ENCODE data around the gene PLEKHO1.

PLEKHO1 gene

DNA sequence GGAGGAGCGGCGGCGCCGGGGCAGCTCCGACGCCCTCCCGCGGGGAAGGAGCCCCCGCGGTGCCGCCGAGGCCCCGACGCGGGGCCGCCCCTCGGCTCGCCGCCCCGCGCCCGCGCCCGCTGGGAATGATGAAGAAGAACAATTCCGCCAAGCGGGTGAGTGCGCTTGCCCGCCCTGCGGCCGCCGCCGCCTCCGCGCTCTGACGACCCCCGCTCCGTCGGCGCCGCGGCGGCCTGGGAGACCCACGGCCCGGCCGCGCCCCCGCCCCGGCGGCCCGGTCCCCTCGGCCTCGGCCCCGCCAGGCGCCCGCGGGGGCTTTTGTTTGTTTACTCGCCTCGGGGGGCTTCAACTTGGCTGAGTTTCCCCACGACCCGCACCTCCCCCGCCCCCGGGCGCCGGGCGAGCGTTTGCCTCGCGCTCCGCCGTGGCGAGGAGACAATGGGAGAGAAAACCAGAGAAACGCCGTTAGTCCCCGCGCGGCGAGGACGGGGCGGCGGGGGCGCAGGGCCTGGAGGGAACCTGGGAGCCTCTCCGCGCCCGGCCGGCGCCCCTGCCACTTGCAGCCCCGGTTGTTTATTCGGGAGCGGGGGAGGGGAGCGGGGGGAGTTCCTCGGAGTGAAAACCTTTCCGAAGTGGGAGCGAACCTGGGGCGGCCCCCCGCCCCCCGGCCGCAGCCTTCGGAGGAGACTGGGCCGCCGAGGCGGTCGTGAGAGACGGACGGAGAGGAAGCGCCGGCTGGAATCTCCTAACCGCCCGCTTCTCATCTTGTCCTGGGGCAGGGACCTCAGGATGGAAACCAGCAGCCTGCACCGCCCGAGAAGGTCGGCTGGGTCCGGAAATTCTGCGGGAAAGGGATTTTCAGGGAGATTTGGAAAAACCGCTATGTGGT is 661 bp downstream of the PLEKHO1 start:
- peak; percentile 53 for DNase-seq

DNA sequence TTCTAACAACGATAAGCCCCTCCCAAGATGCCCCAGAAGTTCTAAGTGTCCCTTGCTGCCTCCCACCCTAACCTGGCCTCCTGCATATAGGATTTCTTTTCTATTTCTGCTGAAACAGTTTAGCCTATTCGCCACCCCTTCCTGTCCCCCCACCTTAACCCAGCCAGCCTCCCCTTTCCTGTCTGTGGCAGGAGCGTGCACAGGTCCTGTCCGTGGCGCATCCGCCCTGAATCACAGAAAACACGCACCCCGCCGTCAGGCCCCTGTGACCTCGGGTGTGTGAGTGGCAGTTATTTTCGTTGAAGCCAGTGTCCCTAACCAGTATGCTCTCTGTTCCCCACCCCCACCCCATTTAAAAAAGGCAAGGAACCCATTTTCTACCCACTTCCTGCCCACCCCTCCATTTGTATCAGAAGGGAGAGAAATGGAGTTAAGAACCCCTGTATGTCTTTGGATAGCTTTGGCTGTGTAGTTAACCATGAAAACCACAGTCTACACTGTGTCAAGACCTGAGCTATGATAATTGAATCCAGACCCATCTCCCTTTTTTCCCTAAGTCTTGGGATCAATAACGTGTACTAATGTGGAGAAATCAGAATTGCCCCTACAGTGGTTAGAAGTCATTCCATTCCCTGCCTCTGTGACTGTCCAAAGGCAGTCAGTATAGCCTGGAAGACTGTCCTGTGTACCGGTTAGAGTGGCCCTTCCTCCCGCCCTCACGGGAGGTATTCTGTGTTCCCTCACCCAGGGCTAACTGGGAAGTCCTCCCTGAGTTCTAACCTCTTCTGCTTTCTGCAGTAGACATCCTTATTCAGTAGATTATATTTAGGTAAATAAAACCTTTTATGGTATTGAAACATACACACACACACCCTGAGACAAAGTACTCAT is 1.8 kb downstream of the PLEKHO1 start:
- DNase-seq: peak; percentile 50

DNA sequence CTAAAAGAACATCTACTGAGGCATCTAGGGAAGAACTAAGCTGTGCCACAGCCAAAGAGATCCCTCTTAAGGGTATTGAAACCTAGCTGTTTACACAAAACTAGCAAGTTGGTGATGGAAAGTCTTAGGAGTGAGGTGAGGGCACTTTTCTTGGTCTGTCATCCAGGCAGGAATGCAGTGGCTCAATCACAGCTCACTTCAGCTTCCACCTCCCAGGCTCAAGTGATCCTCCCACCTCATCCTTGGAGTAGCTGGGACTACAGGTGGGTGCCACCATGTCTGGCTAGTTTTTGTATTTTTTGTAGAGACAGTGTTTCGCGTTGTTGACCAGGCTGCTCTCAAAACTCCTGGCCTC is 2.4 kb downstream of the PLEKHO1 start:
- DNase-seq: no peak

DNA sequence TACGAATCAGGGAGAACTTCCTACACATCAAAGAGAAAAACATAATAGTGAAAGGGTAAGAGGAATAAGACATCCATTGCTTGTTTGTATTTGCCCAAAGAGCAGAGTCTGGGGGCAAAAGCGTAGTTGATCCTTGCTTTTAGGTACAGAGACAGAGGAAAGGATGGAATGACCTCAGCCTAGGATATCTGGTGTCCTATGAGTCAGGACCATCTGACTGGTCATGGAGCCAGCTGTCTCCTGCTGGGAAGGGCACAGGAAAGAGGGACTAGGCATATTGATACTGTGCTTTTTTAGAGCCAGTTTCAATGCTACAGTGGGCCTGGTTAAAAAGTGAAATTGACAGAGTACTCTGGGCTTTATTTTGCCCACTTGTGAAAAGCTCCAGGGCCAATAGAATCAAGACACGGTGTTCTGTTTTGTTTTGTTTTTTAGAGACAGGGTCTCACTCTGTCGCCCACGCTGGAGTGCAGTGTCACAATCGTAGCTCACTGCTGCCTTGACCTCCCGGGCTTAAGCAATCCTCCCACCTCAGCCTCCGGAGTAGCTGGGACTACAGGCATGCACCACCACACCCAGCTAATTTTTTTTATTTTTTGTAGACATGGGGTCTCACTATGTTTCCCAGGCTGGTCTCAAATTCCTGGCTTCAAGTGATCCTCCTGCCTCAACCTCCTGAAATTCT is 3.2 kb downstream of the PLEKHO1 start:
- no peak for DNase-seq

DNA sequence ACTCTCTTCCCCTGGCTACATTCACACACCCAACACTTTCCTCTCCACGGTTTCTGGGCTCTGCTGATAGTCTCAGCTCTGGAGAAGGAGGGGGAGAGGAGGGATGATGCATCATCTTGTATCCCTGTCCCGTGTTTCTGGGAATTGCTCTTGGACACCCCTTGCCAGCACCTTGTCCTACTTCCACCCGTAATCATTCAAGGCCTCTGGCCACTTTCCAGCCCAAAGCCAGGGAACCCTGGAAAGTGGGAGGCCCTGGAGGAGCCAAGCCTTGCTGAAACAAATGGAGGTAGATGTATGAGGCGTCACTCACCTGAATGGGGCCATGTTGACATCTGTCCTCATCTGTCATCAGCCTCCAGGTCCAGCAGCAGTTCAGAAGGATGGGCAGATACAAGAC is 4.4 kb downstream of the PLEKHO1 start:
- DNase-seq: no peak

DNA sequence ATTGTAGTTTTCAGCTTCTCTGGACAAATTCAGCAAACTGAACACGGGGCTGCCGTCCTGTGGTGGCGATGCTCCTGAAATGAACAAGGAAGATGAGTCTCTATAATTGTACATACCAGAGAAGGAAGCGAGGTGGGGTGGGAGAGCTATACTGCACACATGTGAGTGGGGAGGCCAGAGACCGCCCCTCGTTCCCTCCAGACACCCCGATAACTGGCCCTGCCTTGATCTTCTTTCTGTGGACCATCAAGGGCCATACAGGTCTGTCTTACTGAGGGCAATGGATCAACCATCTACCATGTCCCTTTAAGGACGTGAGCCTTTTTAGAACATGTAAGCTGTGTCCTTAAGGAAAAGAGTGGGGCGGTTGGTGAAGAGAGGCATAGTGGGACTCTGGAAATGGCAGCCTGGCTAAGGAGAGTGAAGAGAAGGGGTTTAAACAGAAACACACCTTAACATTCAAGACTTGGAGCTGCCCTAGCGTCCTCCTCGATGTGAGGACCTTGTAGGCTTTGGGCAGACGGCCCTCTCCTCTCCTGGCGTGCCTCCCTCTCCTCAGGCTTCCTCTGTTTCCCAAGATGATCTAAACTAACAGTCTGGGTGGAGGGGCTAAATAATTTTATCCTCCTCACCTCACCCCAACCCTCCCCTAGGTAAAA is 5.8 kb downstream of the PLEKHO1 start:
- no peak for DNase-seq

DNA sequence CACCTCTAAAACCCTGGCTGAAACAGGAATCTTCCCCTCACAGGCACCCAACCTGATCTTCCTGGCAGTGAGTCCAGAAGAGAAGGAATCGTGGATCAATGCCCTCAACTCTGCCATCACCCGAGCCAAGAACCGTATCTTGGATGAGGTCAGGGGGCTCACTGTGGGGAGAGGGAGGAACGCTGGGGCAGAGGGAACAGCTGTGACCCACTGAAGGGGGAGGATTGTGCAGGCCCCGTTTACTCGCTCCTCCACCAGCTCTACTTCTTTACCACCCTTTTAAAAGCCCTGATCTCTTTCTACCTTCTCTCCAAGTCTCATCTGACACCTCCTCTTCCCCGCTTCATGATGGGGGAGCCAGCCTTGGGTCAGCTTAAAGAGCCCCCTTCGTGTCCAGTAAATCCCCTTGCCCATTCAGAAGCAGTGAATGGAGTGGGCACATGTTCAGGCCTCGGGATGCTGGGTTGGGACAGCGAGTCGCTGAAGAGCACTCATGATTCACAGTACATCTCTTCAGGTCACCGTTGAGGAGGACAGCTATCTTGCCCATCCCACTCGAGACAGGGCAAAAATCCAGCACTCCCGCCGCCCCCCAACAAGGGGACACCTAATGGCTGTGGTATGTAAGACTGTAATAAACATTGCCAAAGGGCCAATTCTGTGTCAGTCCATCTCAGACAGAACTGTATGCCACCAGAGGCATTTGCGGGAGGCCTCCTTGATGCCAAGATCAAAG is 7.3 kb downstream of the PLEKHO1 start:
- no peak for DNase-seq

DNA sequence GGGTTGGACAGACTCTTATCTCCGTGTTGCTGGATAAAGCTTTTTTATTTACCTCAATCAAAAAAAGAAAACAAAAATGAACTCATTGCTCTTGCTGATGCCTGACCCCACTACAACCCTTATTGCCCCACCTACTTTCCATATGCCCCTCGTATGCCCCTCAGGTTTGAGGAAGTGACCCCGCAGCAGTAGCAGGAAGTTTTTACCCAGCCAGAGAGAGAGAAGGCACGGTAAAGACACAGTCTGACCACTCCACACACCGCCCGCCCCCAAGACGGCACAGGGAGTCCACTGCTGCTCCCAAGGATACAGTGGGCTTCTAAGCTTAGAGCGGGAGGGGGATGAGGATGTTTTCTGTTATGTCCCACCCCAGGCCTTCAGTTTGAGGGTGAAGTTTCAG is 9.8 kb downstream of the PLEKHO1 start:
- no peak for DNase-seq

DNA sequence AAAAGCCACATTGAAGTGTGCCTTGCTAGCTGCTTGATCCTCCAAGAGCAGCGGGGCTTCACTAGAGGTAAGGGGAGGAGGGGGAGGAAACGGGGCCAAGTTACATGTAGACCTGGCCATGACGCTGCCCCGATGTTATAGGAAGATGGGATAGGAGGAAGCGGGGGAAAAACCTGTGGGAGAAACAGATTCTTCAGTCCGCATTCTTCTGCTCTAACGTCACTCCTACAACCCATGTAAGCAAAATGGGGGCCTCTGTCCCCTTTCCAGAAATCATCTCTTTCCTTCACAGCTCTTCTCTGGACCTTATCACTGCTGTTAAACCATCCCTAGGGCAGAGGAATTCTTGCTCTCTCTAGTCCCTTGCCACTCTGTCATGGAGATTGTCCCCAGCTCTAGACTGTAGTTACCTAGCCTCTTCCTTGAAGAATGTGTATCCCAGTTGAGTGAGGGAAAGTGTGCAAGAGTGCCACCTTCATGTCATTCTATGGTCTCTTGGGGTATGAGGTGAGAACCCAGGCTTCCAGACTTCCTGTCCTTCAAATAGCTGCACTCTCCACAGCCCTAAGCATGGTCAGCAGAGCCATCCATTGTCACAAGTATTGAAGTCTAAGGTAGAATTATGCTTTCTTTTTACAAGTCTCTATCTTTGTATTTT is 11.4 kb downstream of the PLEKHO1 start:
- DNase-seq: no peak

DNA sequence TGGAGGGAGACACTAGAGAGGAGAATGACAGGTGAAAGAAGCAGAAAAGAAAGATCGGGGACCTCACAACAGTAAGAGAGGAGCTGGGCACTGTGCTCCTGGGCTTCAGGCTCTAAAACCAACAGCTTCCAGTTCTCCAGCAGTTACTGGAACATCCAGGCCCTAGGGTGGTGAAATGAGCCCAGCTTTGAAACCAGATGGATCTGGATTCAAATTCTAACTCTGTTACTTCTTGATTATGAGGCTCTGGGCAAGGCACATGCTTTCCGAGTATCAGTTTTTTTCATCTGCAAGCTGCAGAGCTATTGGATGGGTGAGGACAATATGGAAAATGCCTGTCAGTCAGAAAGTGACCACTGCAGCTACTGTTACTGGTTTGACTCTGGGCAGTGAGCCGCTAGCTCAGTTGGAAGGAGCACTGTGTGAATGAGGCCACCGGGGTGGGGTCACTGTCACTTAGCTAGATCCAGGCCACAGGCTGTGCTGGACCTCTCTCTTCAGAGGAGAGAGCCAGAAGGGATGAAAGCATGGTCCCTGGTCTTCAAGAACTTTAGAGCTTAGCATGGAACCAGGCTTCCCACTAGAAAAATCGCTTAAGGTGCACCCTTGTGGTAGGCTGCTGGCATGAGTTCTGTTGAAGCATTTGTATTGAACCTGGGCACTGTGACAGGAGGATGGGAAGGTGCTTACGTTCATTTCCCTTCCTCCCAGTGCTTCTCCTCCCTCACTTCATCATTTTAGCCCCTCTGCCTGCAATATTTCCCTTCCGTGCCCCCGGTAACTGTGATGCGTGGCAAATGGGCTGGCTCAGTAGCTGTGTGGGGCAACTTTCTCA is 12.2 kb downstream of the PLEKHO1 start:
- no peak for DNase-seq

DNA sequence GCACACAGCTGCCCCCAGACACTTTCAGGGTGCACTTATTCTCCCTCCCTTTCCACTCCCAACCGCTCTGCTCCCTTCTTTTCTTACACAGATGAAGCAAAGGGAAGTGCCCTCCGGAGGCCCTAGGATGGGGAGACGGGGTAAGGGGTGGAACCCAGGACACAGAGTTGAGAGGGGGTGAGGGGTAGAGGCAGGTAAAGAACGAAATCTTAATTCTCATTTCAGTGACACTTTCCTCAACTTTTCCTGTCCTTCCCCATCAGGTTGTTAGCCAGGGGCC is 12.8 kb downstream of the PLEKHO1 start:
- DNase-seq: no peak

DNA sequence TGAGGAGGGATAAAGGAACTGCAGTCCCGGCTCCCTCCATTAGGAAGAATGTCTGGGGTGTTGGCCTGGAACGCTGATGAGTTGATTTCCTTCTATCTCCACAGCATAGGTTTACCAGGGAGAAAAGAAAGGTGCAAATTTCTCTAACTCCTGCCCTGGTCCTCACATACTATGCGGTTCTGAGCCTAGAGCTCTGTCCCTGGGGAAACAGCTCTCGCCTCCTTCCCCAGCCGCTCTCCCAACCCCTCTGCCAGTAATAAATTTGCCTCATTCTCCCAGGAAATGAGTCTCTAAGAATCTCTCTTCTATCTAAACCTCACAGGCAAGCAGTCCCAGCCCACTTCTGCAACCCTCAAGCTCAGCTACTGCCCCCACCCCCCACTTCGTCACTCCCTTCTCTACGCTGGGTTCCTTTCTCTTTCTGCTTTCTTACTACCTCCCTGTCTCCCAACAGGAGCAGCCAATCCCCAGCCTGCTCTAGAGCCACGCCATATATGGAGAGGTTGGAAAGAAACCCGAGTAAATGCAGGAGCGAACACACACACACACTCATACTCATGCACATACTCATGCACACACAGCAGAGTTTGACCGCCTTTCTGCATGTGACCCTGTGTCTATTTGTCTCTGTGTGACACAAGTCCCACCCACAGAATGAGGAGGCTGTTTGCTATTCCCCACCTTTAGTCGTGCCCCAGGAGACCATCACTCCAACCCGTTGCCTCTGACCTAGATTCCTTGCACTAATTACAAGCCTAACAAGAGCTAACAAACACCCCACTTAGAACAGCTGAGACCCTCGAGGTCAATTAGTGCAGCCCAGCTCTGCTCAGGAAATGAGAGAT is 13.4 kb downstream of the PLEKHO1 start:
- peak; percentile 94 for DNase-seq

DNA sequence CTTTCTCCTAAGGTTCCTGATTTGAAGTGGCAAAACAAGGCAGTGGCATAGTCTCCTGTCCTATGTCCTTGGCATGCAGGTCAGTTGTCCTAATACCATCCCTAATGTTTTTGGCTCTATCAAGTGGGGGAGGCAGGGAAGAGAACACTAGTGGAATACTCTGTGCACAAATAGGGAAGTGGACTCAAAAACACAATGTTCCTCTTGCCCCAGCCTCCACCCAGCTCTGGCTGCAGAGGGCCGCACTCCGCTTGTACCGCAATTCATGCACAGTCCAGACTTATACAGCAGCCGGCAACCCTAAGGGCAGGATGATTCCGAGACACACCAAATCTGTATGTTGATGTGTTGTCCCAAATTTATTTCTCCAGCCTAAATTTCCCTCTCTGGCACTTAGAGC is 14.5 kb downstream of the PLEKHO1 start:
- no peak for DNase-seq

DNA sequence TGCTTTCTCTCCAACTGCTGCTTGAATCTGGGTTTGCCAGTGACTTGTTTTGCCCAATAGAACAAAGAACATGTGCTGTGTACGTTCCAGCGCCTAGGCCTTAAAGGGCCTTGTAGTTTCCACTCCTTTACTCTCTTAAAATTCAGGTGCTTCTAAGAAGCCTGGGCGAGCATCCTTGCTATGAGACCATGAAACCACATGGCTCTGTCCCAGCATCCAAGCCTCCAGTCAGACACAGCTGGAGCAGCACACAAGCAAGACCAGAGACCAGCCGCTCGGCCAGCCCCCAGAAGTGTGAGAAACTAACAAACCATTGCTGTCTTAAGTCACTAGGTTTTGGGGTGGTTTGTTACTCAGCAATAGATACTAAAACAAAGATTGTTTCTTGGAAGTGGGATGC is 15.1 kb downstream of the PLEKHO1 start:
- DNase-seq: no peak

DNA sequence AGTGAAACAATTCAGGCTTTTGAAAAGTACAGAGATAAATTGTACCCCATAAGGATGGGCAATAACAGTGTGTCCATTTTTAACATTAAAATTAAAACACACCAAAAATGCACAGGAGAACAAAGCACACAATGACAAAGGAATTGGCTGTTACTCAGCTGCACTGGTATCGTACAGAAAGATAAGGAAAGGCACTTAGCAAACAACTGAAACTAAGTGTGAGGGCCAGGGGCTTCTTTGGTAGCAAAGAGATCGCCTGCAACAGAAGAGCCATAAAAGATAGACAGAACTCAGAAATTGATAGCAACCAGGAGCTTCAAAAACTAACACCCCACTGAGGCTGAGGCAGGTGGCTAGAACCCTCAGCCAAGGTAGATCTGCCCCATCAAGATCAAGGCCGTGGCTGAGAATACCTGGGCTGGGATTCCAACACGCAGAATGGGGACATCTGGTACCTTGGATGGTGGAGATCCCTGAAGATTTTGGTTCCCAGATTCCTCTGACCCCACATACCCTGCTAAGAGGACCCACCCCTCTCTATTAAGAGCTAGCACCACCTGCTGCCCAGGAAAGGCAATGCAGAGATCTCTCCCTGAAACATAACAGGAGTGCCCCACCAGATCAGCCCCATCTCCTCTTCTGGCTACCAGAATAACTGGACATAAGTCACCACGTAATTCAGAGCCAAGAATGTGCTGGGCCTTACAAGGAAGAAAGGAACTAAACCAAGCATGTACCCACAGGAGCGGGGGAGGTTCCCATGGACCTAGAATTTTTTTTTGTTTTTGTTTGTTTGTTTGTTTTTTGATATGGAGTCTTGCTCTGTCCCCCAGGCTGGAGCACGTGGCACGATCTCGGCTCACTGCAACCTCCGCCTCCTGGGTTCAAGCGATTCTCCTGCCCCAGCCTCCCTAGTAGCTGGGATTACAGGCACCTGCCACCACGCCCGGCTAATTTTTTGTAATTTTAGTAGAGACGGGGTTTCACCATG is 16.2 kb downstream of the PLEKHO1 start:
- DNase-seq: peak; percentile 47

DNA sequence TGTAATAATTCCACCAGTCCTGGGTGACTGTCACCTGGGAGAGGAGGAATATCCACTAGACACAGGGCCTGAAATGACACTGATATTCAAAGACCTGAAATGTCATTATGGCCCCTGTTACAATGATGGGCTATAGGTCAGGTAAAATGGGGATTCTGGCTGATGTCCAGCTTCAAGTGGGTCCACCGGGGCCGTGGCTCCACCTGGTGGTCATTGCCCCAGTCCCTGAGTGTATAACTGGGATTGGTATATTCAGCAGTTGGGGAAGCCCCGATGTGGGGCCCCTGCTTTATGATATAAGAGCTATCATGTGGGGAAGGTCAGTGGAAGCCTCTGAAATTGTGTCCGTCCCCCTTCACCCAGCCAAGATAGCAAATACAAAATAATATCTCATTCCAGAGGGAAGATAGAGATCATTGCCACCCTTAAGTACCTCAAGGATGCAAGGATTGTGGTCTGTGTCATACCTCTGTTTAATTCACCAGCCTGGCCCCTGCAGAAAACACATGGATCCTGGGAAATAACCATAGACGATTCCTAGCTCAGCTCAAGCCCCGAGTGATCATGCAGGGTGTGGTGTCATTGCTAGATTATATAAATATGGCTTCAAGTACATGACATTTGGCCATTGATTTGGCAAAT is 19.4 kb downstream of the PLEKHO1 start:
- DNase-seq: peak; percentile 72

DNA sequence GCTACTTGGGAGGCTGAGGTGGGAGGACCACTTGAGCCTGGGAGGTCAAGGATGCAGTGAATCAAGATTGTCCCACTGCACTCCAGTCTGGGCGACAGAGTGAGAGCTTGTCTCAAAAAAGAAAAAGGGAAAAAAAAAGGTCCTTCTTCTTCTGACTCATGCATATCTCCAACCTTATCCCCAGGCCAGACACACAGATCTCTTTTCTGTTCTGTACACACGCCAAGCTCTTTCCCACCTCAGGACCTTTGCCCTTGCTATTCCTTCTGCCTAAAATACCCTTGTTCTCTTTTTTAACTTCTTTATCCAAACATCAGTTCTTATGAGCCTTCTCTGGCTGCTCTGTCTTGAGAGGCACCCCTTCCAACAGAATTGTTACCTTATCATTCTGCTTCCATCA is 22.1 kb downstream of the PLEKHO1 start:
- no peak for DNase-seq

DNA sequence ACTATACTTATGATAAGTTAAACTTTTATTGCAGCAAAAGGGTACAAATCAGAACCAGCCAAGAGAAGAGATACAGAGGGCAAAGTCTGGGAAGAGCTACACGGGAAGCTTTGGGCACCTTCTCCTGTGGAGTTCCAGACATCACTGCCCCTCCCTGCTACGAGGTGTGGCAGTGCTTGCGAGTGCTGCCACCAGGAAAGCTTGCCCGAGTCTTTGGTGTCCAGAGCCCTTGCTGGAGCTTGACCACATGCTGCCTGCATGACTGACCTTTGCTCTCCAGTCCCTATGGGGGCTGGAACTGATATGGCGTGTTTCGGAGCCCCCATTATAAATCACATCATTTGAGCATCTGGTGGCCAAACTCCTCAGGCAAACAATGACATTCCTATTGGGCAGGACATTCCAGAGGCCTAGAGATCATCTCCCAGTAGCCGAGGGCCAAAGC is 23.4 kb downstream of the PLEKHO1 start:
- no peak for DNase-seq

All from femur (tissue), 1 donor.